Calu3 (cell line): Measurements from ENCODE around the gene STX18. TPM values are rescaled to one million over a fixed set of nuclear protein-coding genes. Genes with fewer than 3 reads are reported as not detected.
A peak's percentile ranks its signal among the peaks of the same experiment; 100 is the strongest.

Experiments
- BruUV-seq: library from RNA; stranded (reverse); fragments of 400-500 nt; replicated peaks from 2 replicates; lab custom pipeline; 2021; lab: Mats Ljungman, UMichigan
- CTCF ChIA-PET: fragments of 300-600 bp; sonication (Branson Sonifier 250); formaldehyde crosslinking; loops from one replicate; lab custom pipeline; 2022; ENCODE audit warnings: antibody characterized with exemption; lab: Charles Lee
- DNase-seq: peaks from one replicate; pipeline ENCODE4 v3.0.0; 2022
- H3K27ac Mint-ChIP-seq: one replicate; pipeline ENCODE4 v1.8.0; 2022; ENCODE audit warnings: mixed read lengths; ENCODE audit not compliant: unreplicated experiment
- H3K27me3 Mint-ChIP-seq: one replicate; pipeline ENCODE4 v1.8.0; 2022; ENCODE audit warnings: mixed read lengths; ENCODE audit not compliant: unreplicated experiment
- H3K36me3 Mint-ChIP-seq: one replicate; pipeline ENCODE4 v1.8.0; 2022; ENCODE audit warnings: mild to moderate bottlenecking, moderate library complexity, mixed read lengths; ENCODE audit not compliant: insufficient read depth, unreplicated experiment
- H3K4me1 Mint-ChIP-seq: one replicate; pipeline ENCODE4 v1.8.0; 2022; ENCODE audit warnings: mild to moderate bottlenecking, low read depth, mixed read lengths; ENCODE audit not compliant: unreplicated experiment
- H3K4me3 Mint-ChIP-seq: one replicate; pipeline ENCODE4 v1.8.0; 2022; ENCODE audit warnings: mild to moderate bottlenecking, low read depth, moderate library complexity, mixed read lengths; ENCODE audit not compliant: unreplicated experiment
- H3K9me3 Mint-ChIP-seq: one replicate; pipeline ENCODE4 v1.8.0; 2022; ENCODE audit warnings: low read depth, mixed read lengths; ENCODE audit not compliant: unreplicated experiment
- CTCF ChIP-seq: fragments of 200-600 bp; IDR thresholded peaks from one replicate; pipeline ENCODE4 v1.8.0; 2022; ENCODE audit warnings: antibody characterized with exemption; ENCODE audit not compliant: unreplicated experiment
- intact Hi-C: fragments of 100-400 bp; cut with micrococcal nuclease; formaldehyde crosslinking; loops from one replicate; pipeline ENCODE4 v1.10.0; 2022; ENCODE audit not compliant: unreplicated experiment
- total RNA-seq: library from RNA; stranded (reverse); gene quantifications from 2 replicates; pipeline ENCODE4 v1.2.3, GENCODE V29; 2022

The STX18 gene
- total RNA-seq, 1 experiment from 2014 or later = 27.3 TPM

- H3K9me3 Mint-ChIP-seq = no peaks in the 10 kb centered on the region
- H3K27me3 Mint-ChIP-seq = no peaks in the 10 kb centered on the region
- H3K36me3 Mint-ChIP-seq = no peaks in the 10 kb centered on the region
- H3K4me1 Mint-ChIP-seq = no peaks in the 10 kb centered on the region
- CTCF ChIA-PET = no interaction called here
- intact Hi-C loops = no loop called here
- no peak for DNase-seq
- BruUV-seq = no TSS peak
- no peak overlapping the region for H3K4me3 Mint-ChIP-seq
- H3K27ac Mint-ChIP-seq = no peak overlapping the region
- no peak for TF ChIP-seq CTCF
Measured at GRCh38 chr4:4446434-4446833, 95.4 kb downstream of the STX18 start.

GRCh38 chr4:4443821-4444220, 98.0 kb downstream of the STX18 start:
- CTCF ChIA-PET = no interaction called here
- BruUV-seq = no TSS peak
- Mint-ChIP-seq H3K27ac (no peak overlapping the region), H3K9me3 (no peaks in the 10 kb centered on the region), H3K36me3 (no peaks in the 10 kb centered on the region), H3K4me1 (no peaks in the 10 kb centered on the region), H3K27me3 (no peaks in the 10 kb centered on the region), H3K4me3 (no peak overlapping the region)
- DNase-seq = no peak
- TF ChIP-seq CTCF = no peak
- intact Hi-C loops = no loop called here

GRCh38 chr4:4440333-4441061, 101.4 kb downstream of the STX18 start:
- TF ChIP-seq CTCF = no peak
- H3K4me3 Mint-ChIP-seq = no peak overlapping the region
- CTCF ChIA-PET = no interaction called here
- H3K27me3 Mint-ChIP-seq = no peaks in the 10 kb centered on the region
- no TSS peak for BruUV-seq
- intact Hi-C loops = no loop called here
- H3K36me3 Mint-ChIP-seq = no peaks in the 10 kb centered on the region
- H3K4me1 Mint-ChIP-seq = no peaks in the 10 kb centered on the region
- no peak for DNase-seq
- H3K27ac Mint-ChIP-seq = no peak overlapping the region
- H3K9me3 Mint-ChIP-seq = no peaks in the 10 kb centered on the region

- intact Hi-C loops = no loop called here
- H3K9me3 Mint-ChIP-seq = no peaks in the 10 kb centered on the region
- CTCF ChIA-PET = no interaction called here
- H3K27ac Mint-ChIP-seq = peak overlapping the region; percentile 28
- no TSS peak for BruUV-seq
- H3K4me1 Mint-ChIP-seq = no peaks in the 10 kb centered on the region
- no peak for TF ChIP-seq CTCF
- H3K36me3 Mint-ChIP-seq = no peaks in the 10 kb centered on the region
- H3K27me3 Mint-ChIP-seq = no peaks in the 10 kb centered on the region
- no peak for DNase-seq
- H3K4me3 Mint-ChIP-seq = no peak overlapping the region
Measured at GRCh38 chr4:4439782-4440181, 102.1 kb downstream of the STX18 start.
